ENCODE measurements around the gene DOCK8.

DOCK8 gene

GRCh38 chr9:312596-313320 is 98.1 kb downstream of the DOCK8 start:
- no peak for ATAC-seq
- TF ChIP-seq CSDC2 (CRISPR knock-in tag; IDR thresholded peaks at IDR 0.05) (no peak), BACH2 (CRISPR knock-in tag; IDR thresholded peaks at IDR 0.05; ENCODE audit: borderline replicate concordance) (no peak), RARB (CRISPR knock-in tag; IDR thresholded peaks at IDR 0.05) (no peak), ESRRG (CRISPR knock-in tag; IDR thresholded peaks at IDR 0.05) (no peak)
- TF ChIP-seq, protein P1, sequence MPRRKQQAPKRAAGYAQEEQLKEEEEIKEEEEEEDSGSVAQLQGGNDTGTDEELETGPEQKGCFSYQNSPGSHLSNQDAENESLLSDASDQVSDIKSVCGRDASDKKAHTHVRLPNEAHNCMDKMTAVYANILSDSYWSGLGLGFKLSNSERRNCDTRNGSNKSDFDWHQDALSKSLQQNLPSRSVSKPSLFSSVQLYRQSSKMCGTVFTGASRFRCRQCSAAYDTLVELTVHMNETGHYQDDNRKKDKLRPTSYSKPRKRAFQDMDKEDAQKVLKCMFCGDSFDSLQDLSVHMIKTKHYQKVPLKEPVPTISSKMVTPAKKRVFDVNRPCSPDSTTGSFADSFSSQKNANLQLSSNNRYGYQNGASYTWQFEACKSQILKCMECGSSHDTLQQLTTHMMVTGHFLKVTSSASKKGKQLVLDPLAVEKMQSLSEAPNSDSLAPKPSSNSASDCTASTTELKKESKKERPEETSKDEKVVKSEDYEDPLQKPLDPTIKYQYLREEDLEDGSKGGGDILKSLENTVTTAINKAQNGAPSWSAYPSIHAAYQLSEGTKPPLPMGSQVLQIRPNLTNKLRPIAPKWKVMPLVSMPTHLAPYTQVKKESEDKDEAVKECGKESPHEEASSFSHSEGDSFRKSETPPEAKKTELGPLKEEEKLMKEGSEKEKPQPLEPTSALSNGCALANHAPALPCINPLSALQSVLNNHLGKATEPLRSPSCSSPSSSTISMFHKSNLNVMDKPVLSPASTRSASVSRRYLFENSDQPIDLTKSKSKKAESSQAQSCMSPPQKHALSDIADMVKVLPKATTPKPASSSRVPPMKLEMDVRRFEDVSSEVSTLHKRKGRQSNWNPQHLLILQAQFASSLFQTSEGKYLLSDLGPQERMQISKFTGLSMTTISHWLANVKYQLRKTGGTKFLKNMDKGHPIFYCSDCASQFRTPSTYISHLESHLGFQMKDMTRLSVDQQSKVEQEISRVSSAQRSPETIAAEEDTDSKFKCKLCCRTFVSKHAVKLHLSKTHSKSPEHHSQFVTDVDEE (CRISPR knock-in tag; IDR thresholded peaks at IDR 0.05): no peak

GRCh38 chr9:316382-316965 is 101.8 kb downstream of the DOCK8 start:
- TF ChIP-seq, protein P1 (CRISPR knock-in tag; IDR thresholded peaks at IDR 0.05): no peak
- TF ChIP-seq ZNF8 (CRISPR knock-in tag; IDR thresholded peaks at IDR 0.05) (no peak), ZC3H10 (CRISPR knock-in tag; IDR thresholded peaks at IDR 0.05) (no peak), SNAI2 (CRISPR knock-in tag; IDR thresholded peaks at IDR 0.05) (no peak), CREB5 (CRISPR knock-in tag; IDR thresholded peaks at IDR 0.05; ENCODE audit: low read depth) (no peak), ESRRG (CRISPR knock-in tag; IDR thresholded peaks at IDR 0.05) (no peak), ISL1 (CRISPR knock-in tag; IDR thresholded peaks at IDR 0.05) (no peak), POU6F1 (CRISPR knock-in tag; IDR thresholded peaks at IDR 0.05; ENCODE audit: borderline replicate concordance, low read depth) (no peak), GLIS3 (CRISPR knock-in tag; IDR thresholded peaks at IDR 0.05) (no peak), CSRNP3 (CRISPR knock-in tag; IDR thresholded peaks at IDR 0.05) (no peak), ZFP3 (CRISPR knock-in tag; IDR thresholded peaks at IDR 0.05) (no peak), TCF4 (CRISPR knock-in tag; IDR thresholded peaks at IDR 0.05; ENCODE audit: borderline replicate concordance) (no peak), CSDC2 (CRISPR knock-in tag; IDR thresholded peaks at IDR 0.05) (no peak), RARB (CRISPR knock-in tag; IDR thresholded peaks at IDR 0.05) (no peak), ZNF565 (CRISPR knock-in tag; conservative IDR thresholded peaks at IDR 0.05; ENCODE audit: low read depth) (no peak), ARNTL (CRISPR knock-in tag; IDR thresholded peaks at IDR 0.05; ENCODE audit: borderline replicate concordance, low read depth) (no peak), PPARA (CRISPR knock-in tag; IDR thresholded peaks at IDR 0.05; ENCODE audit: borderline replicate concordance) (no peak), OSR1 (CRISPR knock-in tag; IDR thresholded peaks at IDR 0.05) (no peak)
- TF ChIP-seq, protein P2, sequence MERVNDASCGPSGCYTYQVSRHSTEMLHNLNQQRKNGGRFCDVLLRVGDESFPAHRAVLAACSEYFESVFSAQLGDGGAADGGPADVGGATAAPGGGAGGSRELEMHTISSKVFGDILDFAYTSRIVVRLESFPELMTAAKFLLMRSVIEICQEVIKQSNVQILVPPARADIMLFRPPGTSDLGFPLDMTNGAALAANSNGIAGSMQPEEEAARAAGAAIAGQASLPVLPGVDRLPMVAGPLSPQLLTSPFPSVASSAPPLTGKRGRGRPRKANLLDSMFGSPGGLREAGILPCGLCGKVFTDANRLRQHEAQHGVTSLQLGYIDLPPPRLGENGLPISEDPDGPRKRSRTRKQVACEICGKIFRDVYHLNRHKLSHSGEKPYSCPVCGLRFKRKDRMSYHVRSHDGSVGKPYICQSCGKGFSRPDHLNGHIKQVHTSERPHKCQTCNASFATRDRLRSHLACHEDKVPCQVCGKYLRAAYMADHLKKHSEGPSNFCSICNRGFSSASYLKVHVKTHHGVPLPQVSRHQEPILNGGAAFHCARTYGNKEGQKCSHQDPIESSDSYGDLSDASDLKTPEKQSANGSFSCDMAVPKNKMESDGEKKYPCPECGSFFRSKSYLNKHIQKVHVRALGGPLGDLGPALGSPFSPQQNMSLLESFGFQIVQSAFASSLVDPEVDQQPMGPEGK (CRISPR knock-in tag; IDR thresholded peaks at IDR 0.05; ENCODE audit: borderline replicate concordance): no peak
- no peak for ATAC-seq

Data from SK-N-SH treated with all-trans-retinoic acid at 6 μM for 48 hours (cell line).